Fibroblast of villous mesenchyme (primary cell): Measurements from ENCODE around the gene SRGAP2C. TPM values are rescaled to one million over a fixed set of nuclear protein-coding genes. Genes with fewer than 3 reads are reported as not detected.
"Not testable (repeated sequence)": the region's sequence is repeated elsewhere in the genome, so short reads cannot be mapped to it uniquely, and the experiment has no call there.

Experiments
- DNase-seq: peaks from one replicate; pipeline ENCODE4 v3.0.0-alpha.2; 2010; ENCODE audit warnings: low read depth
- H3K4me3 ChIP-seq: 2 replicates; pipeline ENCODE4 v1.5.1; 2011; ENCODE audit warnings: low read depth, mild to moderate bottlenecking, low read length
- CTCF ChIP-seq: IDR thresholded peaks from 2 replicates; pipeline ENCODE4 v1.5.1; 2012; ENCODE audit warnings: low read depth, mild to moderate bottlenecking, low read length; ENCODE audit not compliant: insufficient read depth
- small RNA-seq: library from RNA; depleted of rRNA; stranded (forward); fragments of <200 nt; gene quantifications from one replicate; pipeline ENCODE3, GENCODE V24; 2012
- total RNA-seq: library from RNA; depleted of rRNA; stranded (reverse); fragments of >200 nt; gene quantifications from 2 replicates; pipeline ENCODE4 v1.2.3, GENCODE V29; 2012

The SRGAP2C gene
- total RNA-seq, 1 donor = 15.1 TPM

GRCh38 chr1:121414905-121415304, 230.1 kb downstream of the SRGAP2C start:
- TF ChIP-seq CTCF = no peak
- no peak overlapping the region for H3K4me3 ChIP-seq
- DNase-seq = peak; percentile 14

GRCh38 chr1:121417325-121417923, 232.6 kb downstream of the SRGAP2C start:
- no peak for TF ChIP-seq CTCF
- peak; percentile 9 for DNase-seq
- no peak overlapping the region for H3K4me3 ChIP-seq

DNA sequence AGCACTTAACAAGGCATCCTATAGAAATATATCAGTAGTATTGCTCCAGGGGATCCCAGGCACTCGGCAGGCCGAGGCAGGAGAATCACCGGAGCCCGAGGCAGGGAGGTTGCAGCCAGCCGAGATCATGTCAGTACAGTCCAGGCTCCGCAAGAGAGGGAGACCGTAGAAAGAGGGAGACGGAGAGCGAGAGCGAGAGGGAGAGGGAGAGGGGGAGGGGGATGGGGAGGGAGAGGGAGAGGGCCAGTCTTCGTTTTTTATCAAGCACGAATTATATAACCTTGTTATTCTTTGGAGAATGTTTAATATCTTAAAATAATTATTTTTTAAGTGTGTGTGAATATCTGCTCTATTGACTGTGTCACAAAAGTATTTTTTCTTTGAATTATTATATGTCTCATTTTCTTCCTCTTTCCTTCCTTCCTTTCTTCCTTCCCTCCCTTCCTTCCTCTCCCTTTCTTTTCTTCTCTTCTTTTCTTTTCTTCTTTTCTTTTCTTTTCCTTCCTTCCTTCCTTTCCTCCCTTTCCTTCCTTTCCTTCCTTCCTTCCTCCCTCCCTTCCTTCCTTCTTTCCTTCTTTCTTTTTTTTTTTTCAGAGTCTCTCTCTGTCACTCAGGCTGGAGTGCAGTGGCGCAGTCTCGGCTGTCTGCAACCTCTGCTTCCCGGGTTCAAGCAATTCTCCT, 233.7 kb downstream of the SRGAP2C start:
- DNase-seq = peak; percentile 2
- no peak for TF ChIP-seq CTCF

DNA sequence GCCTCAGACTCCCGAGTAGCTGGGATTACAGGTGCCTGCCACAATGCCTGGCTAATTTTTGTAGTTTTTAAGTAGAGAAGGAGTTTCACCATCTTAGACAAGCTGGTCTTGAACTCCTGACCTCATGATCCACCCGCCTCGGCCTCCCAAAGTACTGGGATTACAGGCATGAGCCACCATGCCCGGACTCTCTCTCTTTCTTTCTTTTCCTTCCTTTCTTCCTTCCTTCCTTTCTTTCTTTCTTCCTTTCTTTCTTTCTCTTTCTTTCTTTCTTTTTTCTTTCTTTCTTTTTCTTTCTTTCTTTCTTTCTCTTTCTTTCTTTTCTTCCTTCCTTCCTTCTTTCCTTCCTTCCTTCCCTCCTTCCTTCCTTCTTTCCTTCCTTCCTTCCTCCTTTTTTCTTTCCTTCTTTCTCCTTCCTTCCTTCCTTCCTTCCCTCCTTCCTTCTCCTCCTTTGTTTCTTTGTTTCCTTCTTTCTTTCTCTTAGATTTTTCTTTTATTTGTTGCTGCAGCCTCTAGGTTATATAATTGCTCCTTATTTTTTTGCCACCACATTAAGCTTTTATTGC, 234.4 kb downstream of the SRGAP2C start:
- not testable (repeated sequence) for H3K4me3 ChIP-seq

More for the DNA sequence above, 233.7 kb downstream of the SRGAP2C start:
- no peak overlapping the region for H3K4me3 ChIP-seq

DNA sequence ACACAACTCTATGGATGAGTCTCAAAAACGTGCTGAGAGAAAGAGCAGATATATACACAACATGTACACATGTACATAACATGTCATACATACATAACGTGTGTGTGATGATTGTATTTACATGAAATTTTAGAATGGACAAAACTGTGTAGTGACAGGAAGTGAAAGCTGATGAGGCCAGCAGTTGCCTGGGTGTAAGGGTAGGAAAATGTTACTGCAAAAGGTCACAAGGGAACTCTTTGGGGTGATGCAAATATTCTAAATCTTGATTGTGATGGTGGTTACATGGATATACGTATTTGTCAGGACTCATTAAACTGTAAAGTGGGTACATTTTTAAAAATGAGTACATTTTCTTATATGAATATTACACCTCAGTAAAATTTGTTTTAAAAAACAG, 236.7 kb downstream of the SRGAP2C start:
- DNase-seq, H3K4me3 ChIP-seq: not testable (repeated sequence)

More for the DNA sequence above, 234.4 kb downstream of the SRGAP2C start:
- DNase-seq = not testable (repeated sequence)

GRCh38 chr1:121423956-121424355, 239.2 kb downstream of the SRGAP2C start:
- not testable (repeated sequence) for DNase-seq, H3K4me3 ChIP-seq

DNA sequence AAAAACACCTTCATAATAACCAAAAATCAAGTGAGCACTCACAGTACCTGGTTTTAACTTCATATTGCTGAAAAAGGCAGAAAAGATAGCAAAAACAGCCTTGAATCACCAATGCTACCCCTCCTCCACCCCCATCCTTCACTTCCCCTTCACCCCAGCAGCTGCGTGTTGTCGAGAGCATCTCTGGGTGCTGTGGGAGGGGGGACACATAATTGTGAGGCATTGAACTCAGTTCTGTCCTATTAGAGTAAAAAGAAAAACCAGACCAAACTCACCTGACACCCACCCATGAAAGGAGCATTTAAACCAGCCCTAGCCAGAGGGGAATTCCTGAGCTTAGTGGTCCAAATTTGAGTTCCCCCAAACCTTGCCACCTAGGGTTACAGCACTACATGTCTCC, 248.7 kb downstream of the SRGAP2C start:
- H3K4me3 ChIP-seq, DNase-seq: not testable (repeated sequence)

DNA sequence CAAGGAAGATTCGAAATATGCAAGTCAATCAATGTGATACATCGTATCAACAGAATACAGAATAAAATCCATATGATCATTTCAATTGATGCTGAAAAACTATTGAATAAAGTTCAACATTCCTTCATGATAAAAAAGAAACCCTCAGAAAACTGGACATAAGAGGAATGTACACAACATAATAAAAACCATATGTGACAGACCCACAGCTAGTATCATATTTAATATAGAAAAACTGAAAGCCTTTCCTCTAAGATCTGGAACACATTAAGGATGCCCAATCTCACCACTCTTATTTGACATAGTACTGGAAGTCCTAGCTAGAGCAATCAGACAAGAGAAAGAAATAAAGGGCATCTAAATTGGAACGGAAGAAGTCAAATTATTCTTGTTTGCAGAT, 254.1 kb downstream of the SRGAP2C start:
- DNase-seq = peak; percentile 12
- not testable (repeated sequence) for H3K4me3 ChIP-seq

- H3K4me3 ChIP-seq = no peak overlapping the region
- DNase-seq = no peak
- no peak for TF ChIP-seq CTCF
Observed at GRCh38 chr1:121440993-121441392, 256.2 kb downstream of the SRGAP2C start.

Small RNA genes lying within 50 kb of the gene (small RNA-seq; reads per million reads assigned to genes)
- gene AC243994.1 = not detected

Other genes starting within 250 kb of the SRGAP2C start
- 0.97 and 5.2 TPM in 2 replicates for gene FAM72B, start 635 bp upstream of the SRGAP2C start, total RNA-seq